Prostate gland (tissue), 2 donors: ENCODE measurements around the gene LMNA. TPM values are rescaled to one million over a fixed set of nuclear protein-coding genes. Genes with fewer than 3 reads are reported as not detected.
A peak's percentile ranks its signal among the peaks of the same experiment; 100 is the strongest.

ENCODE experiments used
- DNase-seq: peaks from one replicate; pipeline ENCODE4 v3.0.0-alpha.2; 2019; ENCODE audit warnings: low spot score
- H3K27ac ChIP-seq, 2 donors: fragments of 200-600 bp; sonication (generic); 2 replicates each; pipeline ENCODE4 v1.5.1; 2017 to 2019
- H3K27me3 ChIP-seq: fragments of 200-600 bp; sonication (generic); replicated peaks from 2 replicates; pipeline ENCODE4 v1.5.1; 2019; ENCODE audit not compliant: insufficient read depth
- H3K36me3 ChIP-seq, 2 donors: fragments of 200-600 bp; sonication (generic); 1 replicate in 1 of 2; 2 replicates in 1 of 2; pipeline versions ENCODE4 v1.5.1 to v1.8.1; 2017 to 2019
- H3K4me1 ChIP-seq: fragments of 200-600 bp; sonication (generic); replicated peaks from 2 replicates; pipeline ENCODE4 v1.5.1; 2019
- H3K4me3 ChIP-seq, 2 donors: fragments of 200-600 bp; sonication (generic); 2 replicates each; pipeline ENCODE4 v1.5.1; 2017 to 2019
- H3K9me3 ChIP-seq: fragments of 200-600 bp; sonication (generic); 2 replicates; pipeline ENCODE4 v1.5.1; 2017
- POLR2A ChIP-seq: fragments of 450-650 bp; IDR thresholded peaks from one replicate; pipeline ENCODE4 v1.6.1; 2016; ENCODE audit warnings: antibody characterized with exemption, mild to moderate bottlenecking
- POLR2AphosphoS5 ChIP-seq: sonication (generic); formaldehyde crosslinking; IDR thresholded peaks from one replicate; pipeline ENCODE4 v1.6.1; 2017; ENCODE audit warnings: antibody characterized with exemption
- WGBS: methylation state at CpG from one replicate; pipeline ENCODE4 v1.1.5; 2018; 5-methylcytosine and 5-hydroxymethylcytosine counted together
- intact Hi-C: fragments of 100-400 bp; cut with DNase I; formaldehyde crosslinking; loops from one replicate; pipeline ENCODE4 v1.14.2; 2022
- total RNA-seq, 2 donors: library from RNA; depleted of rRNA; stranded (reverse); fragments of >200 nt; gene quantifications; one replicate each; pipeline ENCODE4 v1.1.0, GENCODE V29; 2016
- TF ChIP-seq, protein P1 (sequence below), 4 experiments: fragments of 200-600 bp in 2 of 4; fragments of 450-650 bp in 2 of 4; sonication (generic) in 2 of 4; IDR thresholded peaks; 1 replicate in 3 of 4; 2 replicates in 1 of 4; pipeline ENCODE4 v1.5.1; 2016 to 2019; ENCODE audit warnings: antibody characterized with exemption in 4 of 4, mild to moderate bottlenecking in 2 of 4, moderate library complexity in 2 of 4

Gene LMNA
- total RNA-seq, 2 donors from 2014 or later, result 227 to 265 TPM

- Histone ChIP-seq H3K4me1 (no peaks in the 10 kb centered on the region), H3K4me3 (no peak overlapping the region), H3K36me3 (no peaks in the 10 kb centered on the region), H3K9me3 (no peaks in the 10 kb centered on the region), H3K27ac (no peak overlapping the region), H3K27me3 (no peaks in the 10 kb centered on the region)
- DNase-seq, result no peak
- TF ChIP-seq, protein P1, sequence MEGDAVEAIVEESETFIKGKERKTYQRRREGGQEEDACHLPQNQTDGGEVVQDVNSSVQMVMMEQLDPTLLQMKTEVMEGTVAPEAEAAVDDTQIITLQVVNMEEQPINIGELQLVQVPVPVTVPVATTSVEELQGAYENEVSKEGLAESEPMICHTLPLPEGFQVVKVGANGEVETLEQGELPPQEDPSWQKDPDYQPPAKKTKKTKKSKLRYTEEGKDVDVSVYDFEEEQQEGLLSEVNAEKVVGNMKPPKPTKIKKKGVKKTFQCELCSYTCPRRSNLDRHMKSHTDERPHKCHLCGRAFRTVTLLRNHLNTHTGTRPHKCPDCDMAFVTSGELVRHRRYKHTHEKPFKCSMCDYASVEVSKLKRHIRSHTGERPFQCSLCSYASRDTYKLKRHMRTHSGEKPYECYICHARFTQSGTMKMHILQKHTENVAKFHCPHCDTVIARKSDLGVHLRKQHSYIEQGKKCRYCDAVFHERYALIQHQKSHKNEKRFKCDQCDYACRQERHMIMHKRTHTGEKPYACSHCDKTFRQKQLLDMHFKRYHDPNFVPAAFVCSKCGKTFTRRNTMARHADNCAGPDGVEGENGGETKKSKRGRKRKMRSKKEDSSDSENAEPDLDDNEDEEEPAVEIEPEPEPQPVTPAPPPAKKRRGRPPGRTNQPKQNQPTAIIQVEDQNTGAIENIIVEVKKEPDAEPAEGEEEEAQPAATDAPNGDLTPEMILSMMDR (IDR thresholded peaks at IDR 0.05), result no peak
- no peak for TF ChIP-seq POLR2AphosphoS5
- no peak for TF ChIP-seq POLR2A
- WGBS, result 75% methylated on average over 3 of the region's 3 CpGs
- intact Hi-C loops, result loop anchor here (5.0 kb wide), 1 partner anchor 116 kb away; the partner anchor contains the start of gene PMF1
These were observed 18.5 kb upstream of the LMNA start for GRCh38 chr1:156095906-156096508.

DNA sequence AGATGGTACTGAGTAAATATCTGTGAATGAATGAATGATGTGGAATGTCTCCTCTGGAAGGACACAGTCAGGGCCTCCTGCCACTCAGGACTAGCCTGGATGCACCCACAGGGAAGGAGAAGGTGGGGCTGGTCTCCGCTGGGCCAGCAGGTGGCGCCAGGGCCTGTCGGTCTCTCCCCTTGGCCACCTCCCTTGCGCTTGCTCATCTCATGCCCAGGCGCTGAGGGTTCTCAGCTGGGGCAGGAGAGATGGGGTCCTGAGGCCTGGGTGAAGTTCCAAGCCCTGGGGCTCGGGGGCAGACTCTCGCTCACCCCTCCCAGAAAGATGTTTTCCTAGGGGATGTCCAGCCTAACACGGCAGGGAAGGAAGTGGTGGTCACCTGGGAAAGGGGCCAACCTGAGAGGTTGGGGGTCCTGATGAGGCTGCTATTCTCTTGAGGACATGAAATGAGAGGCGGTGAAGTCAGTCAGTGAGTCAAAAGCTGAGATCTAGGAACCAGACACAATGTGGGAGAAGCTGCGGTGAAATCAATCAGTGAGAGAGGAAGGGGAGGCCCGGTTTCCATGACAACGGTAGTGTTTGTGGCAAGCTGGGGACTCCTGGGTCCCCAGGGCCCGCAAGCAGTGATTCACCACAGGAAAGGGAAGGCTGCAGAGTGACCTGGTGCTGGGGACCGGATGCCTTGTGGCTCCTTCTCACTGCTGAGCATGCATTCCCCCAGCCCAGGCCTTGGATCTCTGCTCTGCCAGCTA lies 17.7 kb upstream of the LMNA start:
- TF ChIP-seq POLR2AphosphoS5 (peak; percentile 80), POLR2A (no peak)
- TF ChIP-seq, protein P1 (IDR thresholded peaks at IDR 0.05), result peak; percentile 89 to 98 (median 97)
- Histone ChIP-seq H3K27ac (peak overlapping the region; percentile 21 to 32), H3K36me3 (no peaks in the 10 kb centered on the region), H3K4me1 (no peaks in the 10 kb centered on the region), H3K27me3 (no peaks in the 10 kb centered on the region), H3K4me3 (no peak overlapping the region), H3K9me3 (no peaks in the 10 kb centered on the region)
- peak; percentile 87 for DNase-seq
- WGBS, result 29% methylated on average over 14 of the region's 14 CpGs
- intact Hi-C loops, result loop anchor here (1.0 to 5.0 kb wide), 2 partner anchors 33 to 115 kb away; partner anchors contain the start of gene PMF1

GRCh38 chr1:156097499-156098178 lies 16.9 kb upstream of the LMNA start:
- no peaks in the 10 kb centered on the region for H3K36me3 ChIP-seq
- intact Hi-C loops, result loop anchor here (1.0 to 5.0 kb wide), 2 partner anchors 33 to 115 kb away; partner anchors contain the start of gene PMF1
- WGBS, result 86% methylated on average over 9 of the region's 9 CpGs
- no peaks in the 10 kb centered on the region for H3K9me3 ChIP-seq
- H3K4me1 ChIP-seq, result no peaks in the 10 kb centered on the region
- no peaks in the 10 kb centered on the region for H3K27me3 ChIP-seq
- no peak for DNase-seq
- H3K4me3 ChIP-seq, result no peak overlapping the region
- H3K27ac ChIP-seq, result no peak overlapping the region
- TF ChIP-seq, protein P1 (IDR thresholded peaks at IDR 0.05), result no peak
- TF ChIP-seq POLR2A, result no peak
- no peak for TF ChIP-seq POLR2AphosphoS5

GRCh38 chr1:156098784-156099183 lies 15.7 kb upstream of the LMNA start:
- intact Hi-C loops, result loop anchor here (5.0 kb wide), 1 partner anchor 114 kb away; the partner anchor contains the start of gene PMF1
- Histone ChIP-seq H3K4me1 (peaks cover 3% of the 10 kb centered on the region), H3K4me3 (no peak overlapping the region), H3K36me3 (no peaks in the 10 kb centered on the region), H3K9me3 (no peaks in the 10 kb centered on the region), H3K27ac (no peak overlapping the region), H3K27me3 (no peaks in the 10 kb centered on the region)
- TF ChIP-seq POLR2A, result no peak
- TF ChIP-seq POLR2AphosphoS5, result no peak
- TF ChIP-seq, protein P1 (IDR thresholded peaks at IDR 0.05), result no peak
- WGBS, result 77% methylated on average over 2 of the region's 2 CpGs
- no peak for DNase-seq
